Glutamatergic neuron (in vitro differentiated cells): Measurements from ENCODE around the gene ARHGAP42. TPM values are rescaled to one million over a fixed set of nuclear protein-coding genes. Genes with fewer than 3 reads are reported as not detected.

Source experiments
- DNase-seq: peaks from one replicate; pipeline ENCODE4 v3.0.0; 2022
- H3K27ac Mint-ChIP-seq: one replicate; pipeline ENCODE4 v1.8.0; 2020; ENCODE audit warnings: mild to moderate bottlenecking, mixed read lengths, inconsistent platforms; ENCODE audit not compliant: unreplicated experiment
- H3K27me3 Mint-ChIP-seq: one replicate; pipeline ENCODE4 v1.8.0; 2020; ENCODE audit warnings: mild to moderate bottlenecking, moderate library complexity, mixed read lengths, inconsistent platforms; ENCODE audit not compliant: unreplicated experiment
- H3K36me3 Mint-ChIP-seq: one replicate; pipeline ENCODE4 v1.8.0; 2020; ENCODE audit warnings: mild to moderate bottlenecking, mixed read lengths, inconsistent platforms; ENCODE audit not compliant: unreplicated experiment
- H3K4me1 Mint-ChIP-seq: one replicate; pipeline ENCODE4 v1.8.0; 2020; ENCODE audit warnings: mild to moderate bottlenecking, low read depth, mixed read lengths, inconsistent platforms; ENCODE audit not compliant: unreplicated experiment
- H3K4me3 Mint-ChIP-seq: one replicate; pipeline ENCODE4 v1.8.0; 2020; ENCODE audit warnings: mild to moderate bottlenecking, mixed read lengths, inconsistent platforms; ENCODE audit not compliant: unreplicated experiment
- H3K9me3 Mint-ChIP-seq: one replicate; pipeline ENCODE4 v1.8.0; 2020; ENCODE audit warnings: mild to moderate bottlenecking, moderate library complexity, mixed read lengths, inconsistent platforms; ENCODE audit not compliant: unreplicated experiment
- CTCF ChIP-seq: fragments of 200-600 bp; sonication (generic); IDR thresholded peaks from one replicate; pipeline ENCODE4 v1.5.0; 2021; ENCODE audit not compliant: partially characterized antibody, unreplicated experiment
- total RNA-seq: library from RNA; stranded (reverse); fragmentation: NEBNext Ultra II Directional; extraction: Animal tissue kit (Norgen Biotek cat#: 25700); gene quantifications from one replicate; pipeline ENCODE4 v1.2.1, GENCODE V29; 2021; ENCODE audit not compliant: unreplicated experiment

The ARHGAP42 gene
- total RNA-seq, 1 donor from 2014 or later, result 21.4 TPM

- no peak overlapping the region for H3K4me3 Mint-ChIP-seq
- no peaks in the 10 kb centered on the region for H3K9me3 Mint-ChIP-seq
- TF ChIP-seq CTCF, result no peak
- H3K27ac Mint-ChIP-seq, result no peak overlapping the region
- DNase-seq, result no peak
- no peaks in the 10 kb centered on the region for H3K36me3 Mint-ChIP-seq
- no peaks in the 10 kb centered on the region for H3K27me3 Mint-ChIP-seq
- no peaks in the 10 kb centered on the region for H3K4me1 Mint-ChIP-seq
Measured at GRCh38 chr11:100815787-100816330, 128.8 kb downstream of the ARHGAP42 start.

GRCh38 chr11:100816823-100817222, 129.7 kb downstream of the ARHGAP42 start:
- H3K4me1 Mint-ChIP-seq, result peaks cover 3% of the 10 kb centered on the region
- H3K27ac Mint-ChIP-seq, result no peak overlapping the region
- no peak for TF ChIP-seq CTCF
- DNase-seq, result no peak
- no peaks in the 10 kb centered on the region for H3K9me3 Mint-ChIP-seq
- H3K36me3 Mint-ChIP-seq, result no peaks in the 10 kb centered on the region
- no peak overlapping the region for H3K4me3 Mint-ChIP-seq
- H3K27me3 Mint-ChIP-seq, result no peaks in the 10 kb centered on the region

GRCh38 chr11:100817620-100818019, 130.5 kb downstream of the ARHGAP42 start:
- no peaks in the 10 kb centered on the region for H3K27me3 Mint-ChIP-seq
- no peaks in the 10 kb centered on the region for H3K36me3 Mint-ChIP-seq
- H3K27ac Mint-ChIP-seq, result no peak overlapping the region
- no peak for DNase-seq
- no peak overlapping the region for H3K4me3 Mint-ChIP-seq
- peak; percentile 18 for TF ChIP-seq CTCF
- peaks cover 5% of the 10 kb centered on the region for H3K4me1 Mint-ChIP-seq
- H3K9me3 Mint-ChIP-seq, result no peaks in the 10 kb centered on the region

- H3K9me3 Mint-ChIP-seq, result no peaks in the 10 kb centered on the region
- TF ChIP-seq CTCF, result no peak
- H3K4me3 Mint-ChIP-seq, result no peak overlapping the region
- H3K36me3 Mint-ChIP-seq, result no peaks in the 10 kb centered on the region
- DNase-seq, result no peak
- no peaks in the 10 kb centered on the region for H3K27me3 Mint-ChIP-seq
- no peak overlapping the region for H3K27ac Mint-ChIP-seq
- H3K4me1 Mint-ChIP-seq, result peaks cover 11% of the 10 kb centered on the region
Measured at GRCh38 chr11:100820621-100821020, 133.5 kb downstream of the ARHGAP42 start.

- DNase-seq, result no peak
- H3K9me3 Mint-ChIP-seq, result no peaks in the 10 kb centered on the region
- no peaks in the 10 kb centered on the region for H3K27me3 Mint-ChIP-seq
- H3K4me1 Mint-ChIP-seq, result peaks cover 14% of the 10 kb centered on the region
- no peak for TF ChIP-seq CTCF
- H3K4me3 Mint-ChIP-seq, result no peak overlapping the region
- peak overlapping the region; percentile 14 for H3K27ac Mint-ChIP-seq
- H3K36me3 Mint-ChIP-seq, result no peaks in the 10 kb centered on the region
Measured at GRCh38 chr11:100821198-100821597, 134.1 kb downstream of the ARHGAP42 start.
